ENCODE results near the gene ADAMTS17.

ADAMTS17 gene

GRCh38 chr15:100275641-100276040, 66.1 kb downstream of the ADAMTS17 start:
- DNase-seq, result no peak

GRCh38 chr15:100269831-100270230, 71.9 kb downstream of the ADAMTS17 start:
- no peak for DNase-seq

DNA sequence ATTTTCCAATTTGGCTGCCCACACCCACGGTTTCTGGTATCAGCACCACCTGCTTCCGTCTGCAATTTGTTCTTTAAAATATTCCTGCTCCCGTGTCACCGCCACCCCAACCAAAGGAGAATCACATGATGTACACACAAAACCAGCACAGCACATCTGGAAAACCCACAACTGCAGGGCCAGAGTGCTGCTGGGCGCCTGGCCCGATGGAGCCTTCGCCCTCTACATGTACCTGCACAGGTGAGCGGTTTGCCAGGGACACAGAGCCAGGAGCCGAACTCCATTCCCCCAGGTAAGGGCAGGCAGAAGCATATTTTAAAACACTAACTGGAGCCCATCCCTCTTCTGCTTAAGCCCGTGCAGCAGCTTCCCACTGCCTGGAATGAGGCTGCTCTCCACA, 75.6 kb downstream of the ADAMTS17 start:
- no peak for DNase-seq

DNA sequence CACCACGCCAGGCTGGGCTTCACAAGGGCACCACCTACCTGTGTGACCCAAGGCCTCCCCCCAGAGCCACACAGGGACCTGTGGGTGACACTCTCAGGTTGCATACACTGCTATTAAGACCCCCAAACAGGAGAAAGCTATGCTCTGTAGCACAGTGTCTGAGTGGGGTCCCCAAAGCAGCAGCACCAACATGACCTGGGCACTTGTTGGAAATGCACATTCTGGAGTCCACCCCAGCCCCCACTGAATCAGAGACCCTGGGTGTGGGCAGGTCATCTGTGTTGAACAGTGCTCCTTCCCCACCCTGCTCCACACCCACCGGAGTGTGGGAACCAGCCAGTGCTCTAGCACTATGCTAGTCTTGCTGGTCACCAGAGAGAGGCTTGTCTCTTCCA, 76.1 kb downstream of the ADAMTS17 start:
- no peak for DNase-seq

DNA sequence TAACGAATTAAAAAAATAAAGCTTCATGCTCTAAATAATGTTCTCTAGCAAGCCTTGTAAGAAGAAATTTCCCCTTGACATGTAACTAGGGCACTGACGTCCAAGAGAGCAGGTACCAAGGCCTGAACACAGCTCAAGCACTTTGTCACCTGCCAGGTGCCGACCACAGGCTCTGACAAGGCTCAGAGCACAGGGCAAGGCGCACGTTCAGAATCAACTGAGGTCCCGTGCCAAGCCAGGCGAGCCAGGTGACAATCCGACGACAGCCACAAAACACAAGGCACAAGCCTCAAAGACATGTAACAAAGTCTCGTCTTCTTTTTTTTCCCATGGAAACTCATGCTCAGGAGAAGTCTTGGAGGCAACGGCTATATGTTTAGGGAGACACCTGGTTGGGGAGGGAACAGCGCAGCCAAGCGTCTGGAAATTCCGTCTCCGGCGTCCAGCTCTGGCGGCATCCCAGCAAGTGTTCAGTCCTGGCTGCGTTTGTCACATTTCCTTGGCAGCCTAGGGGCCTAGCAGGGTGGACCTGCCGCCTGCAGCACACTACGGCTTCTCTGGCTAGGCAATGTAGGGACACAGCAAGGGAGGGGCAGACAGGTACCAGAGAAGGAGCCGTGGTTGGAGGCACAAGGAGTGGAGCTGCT, 76.7 kb downstream of the ADAMTS17 start:
- DNase-seq, result no peak

- no peak for DNase-seq
Observed at GRCh38 chr15:100263721-100264455, 77.9 kb downstream of the ADAMTS17 start.

DNA sequence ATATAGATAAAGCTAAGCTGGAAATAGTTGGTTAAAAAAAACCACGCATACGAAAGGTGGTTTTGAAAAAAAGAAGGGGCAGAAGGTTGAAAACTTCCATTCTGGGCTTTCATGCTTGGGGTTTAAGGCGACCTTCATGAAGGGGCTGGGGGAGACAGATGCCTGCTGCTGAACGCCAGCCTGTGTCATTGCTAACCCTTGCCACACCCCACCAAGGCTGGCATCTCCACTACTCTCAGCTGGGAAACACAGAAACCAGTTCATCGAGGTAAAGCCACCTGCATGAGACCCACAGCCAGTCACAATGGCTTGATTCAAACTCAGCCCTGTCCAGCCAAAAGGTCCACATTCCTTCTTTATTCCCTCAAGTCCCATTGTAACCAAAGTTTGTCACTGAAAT, 78.7 kb downstream of the ADAMTS17 start:
- DNase-seq, result no peak

GRCh38 chr15:100261302-100262240, 80.2 kb downstream of the ADAMTS17 start:
- DNase-seq, result no peak

- no peak for DNase-seq
Observed at GRCh38 chr15:100259266-100259665, 82.5 kb downstream of the ADAMTS17 start.

DNA sequence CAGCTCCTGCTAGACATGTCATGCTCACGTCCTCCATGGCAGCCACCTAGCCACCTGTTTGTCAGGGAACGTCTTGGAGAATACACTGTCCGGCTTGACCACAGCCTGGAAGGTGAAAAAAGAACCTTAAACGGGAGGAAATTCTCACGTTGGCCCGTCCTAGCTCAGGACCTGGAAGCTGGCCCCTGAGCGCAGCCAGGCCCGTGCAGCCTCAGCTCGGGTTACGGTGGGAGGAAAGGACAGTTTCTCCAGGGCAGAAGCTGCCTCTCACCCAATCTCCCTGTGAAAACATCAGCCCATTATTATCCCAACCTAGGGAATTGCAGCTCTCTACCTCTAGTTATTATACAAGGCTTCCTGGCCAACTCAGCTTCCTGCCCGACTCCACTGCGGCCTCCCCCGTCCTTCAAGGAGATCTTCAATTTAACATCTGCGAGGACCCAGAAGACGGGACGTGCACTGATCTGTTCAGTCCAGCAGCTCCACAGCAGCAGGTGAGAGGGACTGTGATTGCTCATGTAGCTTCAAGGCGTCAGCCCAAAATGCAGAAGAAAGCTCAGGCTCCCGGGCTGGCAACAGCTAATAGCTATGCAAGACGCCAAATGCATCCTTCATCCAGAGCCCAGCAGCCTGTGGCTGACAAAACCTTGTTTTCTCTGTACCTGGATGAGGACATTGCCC, 84.7 kb downstream of the ADAMTS17 start:
- DNase-seq, result no peak

DNA sequence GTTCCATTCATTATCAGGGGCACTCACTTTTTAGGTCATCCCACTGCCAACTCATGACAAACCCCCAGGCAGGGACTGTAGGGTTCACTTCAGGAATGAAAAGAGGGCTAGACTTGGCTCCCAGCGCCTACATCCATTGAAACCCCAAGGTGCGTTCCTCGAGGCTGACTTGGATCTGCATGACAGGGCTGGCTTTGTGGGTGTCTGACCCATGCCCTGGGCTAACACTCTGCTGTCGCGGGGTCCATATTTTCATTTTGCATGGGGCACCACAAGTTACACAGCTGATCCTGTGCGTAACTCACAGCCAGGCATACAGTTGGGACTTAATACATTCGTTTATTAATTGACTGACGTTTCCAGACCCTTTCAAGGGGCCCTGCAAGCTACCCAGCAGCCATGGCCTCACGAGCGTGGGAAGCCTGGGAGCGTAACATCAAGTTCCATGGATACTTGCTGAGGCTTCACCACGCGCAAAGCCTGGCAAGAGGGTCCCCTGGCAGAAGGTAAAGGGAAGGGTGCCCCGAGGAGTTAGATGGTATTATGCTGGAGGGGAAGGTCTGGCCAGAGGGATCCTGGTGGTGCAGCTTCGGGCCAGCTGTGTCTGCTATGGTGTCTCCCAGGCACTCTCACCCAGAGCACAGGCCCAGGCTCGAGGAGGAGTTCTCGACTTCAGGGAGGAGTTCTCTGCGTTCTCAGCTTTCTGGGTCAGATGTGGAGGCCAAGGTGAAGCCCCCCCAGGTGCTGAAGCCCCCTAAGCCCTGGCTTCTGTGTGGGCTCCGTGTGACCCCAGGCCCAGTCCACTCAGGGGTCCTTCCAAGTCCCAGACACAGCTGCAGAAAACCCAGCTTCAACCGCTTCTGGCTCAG, 85.4 kb downstream of the ADAMTS17 start:
- DNase-seq, result no peak

GRCh38 chr15:100255644-100256043, 86.1 kb downstream of the ADAMTS17 start:
- DNase-seq, result no peak

DNA sequence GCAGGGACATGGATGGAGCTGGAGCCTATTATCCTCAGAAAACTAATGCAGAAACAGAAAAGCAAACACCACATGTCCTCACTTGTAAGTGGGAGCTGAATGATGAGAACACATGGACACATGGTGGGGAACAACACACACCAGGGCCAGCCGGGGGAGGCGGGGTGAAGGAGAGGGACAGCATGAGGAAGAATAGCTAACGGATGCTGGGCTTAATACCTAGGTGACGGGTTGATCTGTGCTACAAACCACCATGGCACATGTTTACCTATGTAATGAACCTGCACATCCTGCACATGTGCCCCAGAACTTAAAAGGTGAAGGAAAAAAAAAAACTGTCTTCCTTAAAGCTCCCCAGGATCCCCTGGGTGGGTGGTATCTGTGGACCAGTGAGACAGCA, 87.1 kb downstream of the ADAMTS17 start:
- DNase-seq, result no peak

GRCh38 chr15:100254285-100254684, 87.5 kb downstream of the ADAMTS17 start:
- DNase-seq, result no peak

DNA sequence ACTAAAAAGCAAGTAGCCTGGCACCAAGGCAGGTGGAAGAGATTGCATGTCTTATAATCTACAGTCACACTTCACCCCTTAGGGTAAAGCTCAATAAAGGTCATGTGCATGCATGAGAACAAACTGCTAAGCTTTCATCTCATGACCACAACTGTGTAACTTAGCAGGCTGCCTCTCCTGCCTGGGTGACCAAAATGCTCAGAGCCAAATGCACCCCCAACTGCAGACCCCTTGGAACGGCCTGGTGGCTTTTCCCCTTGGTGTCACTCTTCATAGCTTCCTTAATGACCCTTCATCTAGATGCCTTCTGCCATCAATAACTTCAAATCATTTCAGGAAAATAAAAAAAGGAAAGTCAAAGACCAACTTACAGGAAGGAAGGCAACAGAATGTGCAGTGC, 88.1 kb downstream of the ADAMTS17 start:
- no peak for DNase-seq

GRCh38 chr15:100252779-100253417, 88.9 kb downstream of the ADAMTS17 start:
- no peak for DNase-seq

DNA sequence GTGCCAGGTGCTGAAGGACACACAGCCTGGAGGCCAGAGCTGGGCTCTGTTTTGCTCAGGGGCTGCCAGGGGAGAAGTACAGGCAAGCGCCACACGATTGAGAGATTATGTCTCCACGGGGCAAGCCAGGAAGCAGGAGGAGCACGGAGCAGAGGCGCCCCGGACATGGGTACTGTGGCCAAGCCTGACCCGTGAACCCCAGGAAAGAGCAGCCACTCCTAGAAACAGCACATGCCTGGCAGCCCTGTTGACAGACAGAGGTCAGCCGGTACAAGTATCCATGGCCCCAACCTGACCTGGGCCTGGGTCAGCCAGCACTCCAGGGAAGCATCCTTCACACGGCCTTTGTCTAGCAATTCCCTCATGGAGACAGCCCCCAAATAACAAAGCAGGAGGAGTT, 89.4 kb downstream of the ADAMTS17 start:
- no peak for DNase-seq

DNA sequence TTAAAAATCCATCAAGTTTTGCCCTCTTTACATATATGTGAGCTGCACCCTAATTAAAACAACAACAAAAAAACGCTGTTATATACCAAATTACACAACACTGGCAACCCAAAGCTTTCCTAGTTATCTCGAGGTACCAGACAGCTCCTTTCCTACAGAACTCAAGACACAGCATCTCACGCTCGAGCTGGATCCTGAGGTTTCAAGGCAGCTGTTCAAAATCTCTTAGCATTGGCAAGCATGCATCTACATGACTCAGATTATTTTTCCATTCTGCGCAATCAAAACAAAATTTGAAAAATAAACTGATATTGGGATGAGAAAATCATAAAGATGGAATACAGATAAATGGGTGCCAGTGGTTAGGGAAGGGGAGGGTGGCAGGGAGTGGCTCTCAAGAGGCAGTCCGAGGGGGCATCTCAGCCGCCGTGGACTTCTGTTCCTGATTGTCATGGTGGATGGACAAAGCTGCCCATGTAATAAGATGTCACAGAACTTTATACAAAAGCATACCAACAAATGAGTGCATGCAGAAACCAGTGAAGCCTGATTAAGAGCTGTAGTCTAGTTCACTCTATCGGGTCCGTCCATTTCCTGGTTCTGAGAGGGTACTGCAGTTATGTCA, 91.5 kb downstream of the ADAMTS17 start:
- DNase-seq, result no peak

DNA sequence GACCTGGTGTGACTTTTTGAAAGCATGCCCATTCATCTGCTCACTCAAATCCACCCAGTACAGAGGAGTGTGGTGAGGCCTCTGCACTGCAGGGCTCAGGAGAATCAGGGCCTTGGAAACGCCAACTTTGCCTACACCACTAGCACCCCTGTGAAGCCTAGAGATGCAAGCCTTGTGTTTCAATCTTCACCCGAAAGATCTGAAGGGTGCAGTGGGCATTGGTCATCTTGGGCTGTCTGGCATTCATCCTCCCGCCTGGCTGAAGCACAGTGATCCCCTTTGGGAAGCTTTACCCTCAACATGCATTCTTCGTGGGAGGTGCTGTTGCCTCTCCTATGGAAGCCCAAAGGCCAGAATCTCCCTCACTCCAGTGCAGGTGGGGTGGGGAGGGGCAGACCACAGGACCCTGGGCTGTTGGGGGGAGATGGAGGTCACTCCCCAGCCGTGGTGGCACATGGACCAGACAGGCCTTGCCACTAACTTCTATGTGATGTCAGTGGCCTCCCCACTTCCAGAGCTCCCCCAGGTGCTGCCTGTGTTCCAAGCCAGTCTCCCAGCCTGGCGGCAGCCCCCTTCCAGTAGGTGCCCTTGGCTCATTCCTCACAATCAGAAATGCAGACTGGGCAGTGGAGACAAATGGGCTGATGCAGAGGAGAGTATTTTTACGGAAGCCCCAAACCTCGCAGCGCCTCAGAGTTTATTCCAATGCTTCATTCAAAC, 92.5 kb downstream of the ADAMTS17 start:
- DNase-seq, result no peak

DNA sequence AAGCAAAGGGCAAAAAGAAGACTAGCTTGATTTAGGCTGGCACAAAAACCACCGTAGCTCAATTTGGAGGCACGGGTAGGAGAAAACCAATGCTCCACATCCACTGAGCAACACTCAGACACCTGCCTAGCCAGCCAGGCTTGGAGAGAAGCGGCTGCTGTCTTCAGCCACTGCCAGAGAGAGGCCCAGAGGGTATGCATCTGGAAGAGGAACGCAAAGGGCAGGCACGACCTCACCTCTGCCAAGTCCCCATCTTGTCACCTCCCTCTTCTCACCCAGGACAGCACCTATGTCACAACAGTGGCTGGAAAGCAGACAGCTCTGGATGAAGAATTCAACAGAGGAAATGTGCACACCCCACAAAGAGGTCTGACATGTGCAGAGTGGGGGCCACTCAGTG, 93.5 kb downstream of the ADAMTS17 start:
- no peak for DNase-seq
